ENCODE results near the gene MOG.

DNA sequence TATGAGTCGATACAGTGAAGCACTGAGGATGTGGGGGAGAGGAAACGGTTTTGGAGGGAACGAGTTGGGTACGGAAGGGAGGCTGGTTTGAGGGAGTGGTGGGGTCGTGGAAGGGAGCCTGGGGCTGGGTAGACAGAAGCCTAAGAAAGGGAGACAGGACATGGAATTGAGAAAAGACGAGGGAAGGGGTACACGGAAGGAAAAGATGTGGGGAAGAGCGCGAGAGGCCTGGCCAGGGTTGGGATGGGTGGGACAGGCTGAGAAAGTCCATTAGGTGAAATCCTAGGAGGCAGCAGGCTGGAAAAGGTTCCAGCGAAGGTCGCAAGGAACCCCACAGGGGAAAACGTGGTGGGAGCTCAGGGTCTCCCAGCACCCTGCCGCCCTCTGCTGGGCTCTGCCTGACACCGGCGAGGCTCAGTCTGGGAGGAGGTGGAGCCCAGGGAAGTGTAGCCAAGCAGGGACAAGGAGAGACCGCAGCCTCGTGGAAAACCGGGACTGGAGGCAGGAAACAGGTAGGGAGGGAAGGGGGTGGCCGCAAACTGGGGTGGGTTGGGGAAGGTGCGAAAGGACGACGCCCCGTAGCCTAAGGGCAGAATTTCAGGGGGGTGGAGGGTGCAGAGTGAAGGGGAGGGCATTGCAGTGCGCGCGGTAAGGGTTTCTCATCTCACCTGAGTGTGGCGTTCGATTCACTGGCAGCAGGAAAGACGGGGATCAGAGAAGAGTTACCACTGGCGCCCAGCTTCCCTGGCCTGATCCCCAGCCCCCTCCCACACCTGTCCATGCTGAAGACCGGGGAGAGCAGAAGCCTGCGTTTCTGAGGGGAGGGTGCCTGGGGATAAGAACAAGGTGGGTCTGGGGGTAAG lies 28.2 kb upstream of the MOG start:
- TF ChIP-seq, protein P1, sequence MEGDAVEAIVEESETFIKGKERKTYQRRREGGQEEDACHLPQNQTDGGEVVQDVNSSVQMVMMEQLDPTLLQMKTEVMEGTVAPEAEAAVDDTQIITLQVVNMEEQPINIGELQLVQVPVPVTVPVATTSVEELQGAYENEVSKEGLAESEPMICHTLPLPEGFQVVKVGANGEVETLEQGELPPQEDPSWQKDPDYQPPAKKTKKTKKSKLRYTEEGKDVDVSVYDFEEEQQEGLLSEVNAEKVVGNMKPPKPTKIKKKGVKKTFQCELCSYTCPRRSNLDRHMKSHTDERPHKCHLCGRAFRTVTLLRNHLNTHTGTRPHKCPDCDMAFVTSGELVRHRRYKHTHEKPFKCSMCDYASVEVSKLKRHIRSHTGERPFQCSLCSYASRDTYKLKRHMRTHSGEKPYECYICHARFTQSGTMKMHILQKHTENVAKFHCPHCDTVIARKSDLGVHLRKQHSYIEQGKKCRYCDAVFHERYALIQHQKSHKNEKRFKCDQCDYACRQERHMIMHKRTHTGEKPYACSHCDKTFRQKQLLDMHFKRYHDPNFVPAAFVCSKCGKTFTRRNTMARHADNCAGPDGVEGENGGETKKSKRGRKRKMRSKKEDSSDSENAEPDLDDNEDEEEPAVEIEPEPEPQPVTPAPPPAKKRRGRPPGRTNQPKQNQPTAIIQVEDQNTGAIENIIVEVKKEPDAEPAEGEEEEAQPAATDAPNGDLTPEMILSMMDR (IDR thresholded peaks at IDR 0.05; ENCODE audit: low read length), result peak; percentile 49
- no peak for TF ChIP-seq EZH2 (IDR thresholded peaks at IDR 0.05; ENCODE audit: borderline replicate concordance, low read length)

All from OCI-LY1 (cell line).